ENCODE measurements around the gene PRSS16. TPM values are rescaled to one million over a fixed set of nuclear protein-coding genes. Genes with fewer than 3 reads are reported as not detected.

Gene PRSS16
- total RNA-seq: 0.31 TPM

GRCh38 chr6:27247133-27247836 is at the start of gene PRSS16:
TSS of gene PRSS16 (plus strand) at chr6:27247701. CDS start at chr6:27247738, 37 bp downstream.

Other genes with a start within 250 kb of the PRSS16 start
- gene POM121L2, start 64.6 kb downstream of the PRSS16 start, total RNA-seq: not detected
- gene ZNF391, start 141.1 kb downstream of the PRSS16 start, total RNA-seq: 5.3 TPM
- gene ZNF184, start 225.4 kb downstream of the PRSS16 start, total RNA-seq: 29.1 TPM